Measurements from ENCODE around the gene DIS3L2. TPM values are rescaled to one million over a fixed set of nuclear protein-coding genes. Genes with fewer than 3 reads are reported as not detected.

DIS3L2 gene
- total RNA-seq, 1 experiment from 2014 or later = 32.6 TPM

DNA sequence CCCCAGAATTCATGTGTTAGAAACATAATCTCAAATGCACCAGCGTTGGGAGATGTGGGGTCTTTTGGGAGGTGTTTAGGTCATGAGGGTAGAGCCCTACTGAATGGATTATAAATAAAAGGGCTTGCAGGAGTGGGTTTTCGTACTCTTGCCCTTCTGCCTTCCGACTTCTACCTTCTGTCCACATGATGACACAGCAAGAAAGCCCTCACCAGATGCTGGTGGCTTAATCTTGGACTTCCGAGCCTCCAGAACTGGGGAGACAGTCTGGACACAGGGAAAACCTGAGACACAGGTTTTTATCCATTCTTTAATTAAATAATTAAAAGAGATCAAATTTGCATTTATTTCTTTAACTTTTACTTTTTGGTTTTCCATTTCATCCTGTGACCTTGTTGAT lies 87.8 kb downstream of the DIS3L2 start:
- ChIA-PET POLR2A (interaction anchor here (0.6 kb wide), 1 partner anchor 10 kb away, joined by 3 read pairs; no protein-coding TSS in a partner anchor), CTCF (no interaction called here)
- TF ChIP-seq, protein P1, sequence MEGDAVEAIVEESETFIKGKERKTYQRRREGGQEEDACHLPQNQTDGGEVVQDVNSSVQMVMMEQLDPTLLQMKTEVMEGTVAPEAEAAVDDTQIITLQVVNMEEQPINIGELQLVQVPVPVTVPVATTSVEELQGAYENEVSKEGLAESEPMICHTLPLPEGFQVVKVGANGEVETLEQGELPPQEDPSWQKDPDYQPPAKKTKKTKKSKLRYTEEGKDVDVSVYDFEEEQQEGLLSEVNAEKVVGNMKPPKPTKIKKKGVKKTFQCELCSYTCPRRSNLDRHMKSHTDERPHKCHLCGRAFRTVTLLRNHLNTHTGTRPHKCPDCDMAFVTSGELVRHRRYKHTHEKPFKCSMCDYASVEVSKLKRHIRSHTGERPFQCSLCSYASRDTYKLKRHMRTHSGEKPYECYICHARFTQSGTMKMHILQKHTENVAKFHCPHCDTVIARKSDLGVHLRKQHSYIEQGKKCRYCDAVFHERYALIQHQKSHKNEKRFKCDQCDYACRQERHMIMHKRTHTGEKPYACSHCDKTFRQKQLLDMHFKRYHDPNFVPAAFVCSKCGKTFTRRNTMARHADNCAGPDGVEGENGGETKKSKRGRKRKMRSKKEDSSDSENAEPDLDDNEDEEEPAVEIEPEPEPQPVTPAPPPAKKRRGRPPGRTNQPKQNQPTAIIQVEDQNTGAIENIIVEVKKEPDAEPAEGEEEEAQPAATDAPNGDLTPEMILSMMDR (IDR thresholded peaks at IDR 0.05; ENCODE audit: unreplicated experiment) = no peak
- H3K27ac Mint-ChIP-seq (ENCODE audit: low read depth, unreplicated experiment) = no peak overlapping the region
- H3K27me3 Mint-ChIP-seq (ENCODE audit: insufficient read depth, unreplicated experiment) = no peaks in the 10 kb centered on the region
- H3K36me3 Mint-ChIP-seq (ENCODE audit: insufficient read depth, unreplicated experiment) = peaks cover 12% of the 10 kb centered on the region
- DNase-seq (ENCODE audit: unreplicated experiment) = no peak
- no TSS peak for BruUV-seq (replicated peaks)
- intact Hi-C loops (cut with micrococcal nuclease) = no loop called here
- H3K9me3 Mint-ChIP-seq (ENCODE audit: unreplicated experiment) = no peaks in the 10 kb centered on the region
- peaks cover 1% of the 10 kb centered on the region for H3K4me1 Mint-ChIP-seq (ENCODE audit: insufficient read depth, unreplicated experiment)
- H3K4me3 Mint-ChIP-seq (ENCODE audit: unreplicated experiment) = no peak overlapping the region

DNA sequence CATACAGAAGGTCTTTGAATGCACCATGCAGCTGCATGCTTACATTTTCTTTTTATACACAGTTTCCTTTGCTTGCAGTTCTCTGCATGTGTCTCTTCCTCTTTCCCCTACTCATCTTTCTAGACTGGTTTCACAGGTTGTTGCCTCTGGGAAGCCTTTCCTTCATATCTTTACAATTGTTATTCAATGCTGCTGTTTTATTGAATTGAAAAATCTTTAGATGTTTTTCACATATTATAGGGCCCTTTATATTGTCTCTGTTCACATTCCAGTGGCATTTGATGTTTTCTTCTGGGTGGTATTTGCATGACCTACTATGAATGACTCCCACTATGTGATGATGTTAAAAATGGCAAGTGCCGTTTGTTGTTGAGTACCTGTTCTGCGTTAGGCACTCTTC lies 91.1 kb downstream of the DIS3L2 start:
- H3K4me3 Mint-ChIP-seq (ENCODE audit: unreplicated experiment) = no peak overlapping the region

DNA sequence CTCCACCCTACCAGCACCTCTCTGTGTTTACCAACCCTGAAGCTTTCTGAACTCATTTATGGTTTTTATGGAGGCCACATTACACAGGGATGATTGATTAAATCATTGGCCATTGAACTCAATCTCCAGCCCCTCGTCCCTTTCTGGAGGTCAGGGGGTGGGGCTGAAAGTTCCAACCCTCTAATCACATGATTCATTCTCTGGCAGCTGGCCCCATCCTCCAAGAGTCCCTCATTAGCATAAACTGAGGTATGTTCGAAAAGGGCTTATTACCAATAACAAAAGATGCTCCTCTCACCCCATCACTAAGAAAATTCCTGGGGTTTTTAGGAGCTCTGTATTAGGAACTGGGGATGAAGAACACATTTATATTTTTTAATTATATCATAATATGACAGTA lies 92.3 kb downstream of the DIS3L2 start:
- intact Hi-C loops (cut with micrococcal nuclease) = no loop called here
- H3K4me3 Mint-ChIP-seq (ENCODE audit: unreplicated experiment) = no peak overlapping the region
- no peaks in the 10 kb centered on the region for H3K9me3 Mint-ChIP-seq (ENCODE audit: unreplicated experiment)
- no TSS peak for BruUV-seq (replicated peaks)
- ChIA-PET CTCF (interaction anchor here (0.6 kb wide), 1 partner anchor 23 kb away, joined by 3 read pairs; no protein-coding TSS in a partner anchor), POLR2A (no interaction called here)
- TF ChIP-seq, protein P1 (IDR thresholded peaks at IDR 0.05; ENCODE audit: unreplicated experiment) = no peak
- H3K4me1 Mint-ChIP-seq (ENCODE audit: insufficient read depth, unreplicated experiment) = no peaks in the 10 kb centered on the region
- H3K27ac Mint-ChIP-seq (ENCODE audit: low read depth, unreplicated experiment) = no peak overlapping the region
- DNase-seq (ENCODE audit: unreplicated experiment) = no peak
- peaks cover 7% of the 10 kb centered on the region for H3K36me3 Mint-ChIP-seq (ENCODE audit: insufficient read depth, unreplicated experiment)
- H3K27me3 Mint-ChIP-seq (ENCODE audit: insufficient read depth, unreplicated experiment) = no peaks in the 10 kb centered on the region

More for the DNA sequence above, 91.1 kb downstream of the DIS3L2 start:
- H3K4me1 Mint-ChIP-seq (ENCODE audit: insufficient read depth, unreplicated experiment) = no peaks in the 10 kb centered on the region
- peaks cover 7% of the 10 kb centered on the region for H3K36me3 Mint-ChIP-seq (ENCODE audit: insufficient read depth, unreplicated experiment)
- H3K27me3 Mint-ChIP-seq (ENCODE audit: insufficient read depth, unreplicated experiment) = no peaks in the 10 kb centered on the region
- no peaks in the 10 kb centered on the region for H3K9me3 Mint-ChIP-seq (ENCODE audit: unreplicated experiment)
- no peak overlapping the region for H3K27ac Mint-ChIP-seq (ENCODE audit: low read depth, unreplicated experiment)
- BruUV-seq (replicated peaks) = no TSS peak
- DNase-seq (ENCODE audit: unreplicated experiment) = no peak
- POLR2A ChIA-PET = no interaction called here
- TF ChIP-seq, protein P1 (IDR thresholded peaks at IDR 0.05; ENCODE audit: unreplicated experiment) = no peak
- CTCF ChIA-PET = no interaction called here
- intact Hi-C loops (cut with micrococcal nuclease) = no loop called here

DNA sequence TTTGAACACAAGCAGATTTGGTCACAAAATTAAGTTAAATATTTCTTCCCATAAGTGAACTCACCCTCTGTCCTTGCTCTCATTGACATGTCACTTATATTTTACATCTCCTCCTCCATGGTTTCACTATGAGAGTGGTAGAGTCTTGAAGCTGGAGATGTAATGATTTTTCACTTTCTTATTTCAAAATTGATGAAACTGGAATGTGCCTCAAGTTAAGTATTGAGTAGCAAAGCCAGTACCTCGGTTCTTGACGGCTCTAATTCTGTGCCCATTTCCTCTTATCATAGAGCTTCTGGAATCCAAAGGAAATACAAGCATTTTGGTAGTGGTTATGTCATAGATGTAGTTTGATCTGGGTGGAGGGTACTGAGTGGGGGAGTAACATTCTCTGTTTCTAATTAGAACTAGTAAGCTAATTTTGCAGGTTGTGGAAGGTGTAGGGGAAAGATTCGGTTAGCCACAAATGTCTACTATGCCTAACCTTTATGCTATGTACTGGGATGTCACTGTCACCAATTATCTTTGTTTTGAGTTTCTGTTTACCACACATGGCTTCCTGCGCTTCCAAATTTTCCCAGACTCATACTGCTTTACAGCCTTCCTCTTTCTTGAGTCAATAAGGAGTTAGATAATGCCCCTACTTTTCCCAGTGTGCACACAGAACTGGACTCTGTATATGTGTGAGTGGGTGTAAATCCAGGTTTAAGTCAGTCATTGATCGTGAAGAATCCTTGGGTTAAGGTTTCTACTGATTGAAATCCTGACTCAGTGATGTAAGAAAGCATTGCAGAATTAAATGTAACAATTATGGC lies 96.8 kb downstream of the DIS3L2 start:
- TF ChIP-seq, protein P1 (IDR thresholded peaks at IDR 0.05; ENCODE audit: unreplicated experiment) = no peak
- CTCF ChIA-PET = interaction anchor here (0.6 kb wide), 1 partner anchor 66 kb away, joined by 3 read pairs; no protein-coding TSS in a partner anchor
- no peaks in the 10 kb centered on the region for H3K27me3 Mint-ChIP-seq (ENCODE audit: insufficient read depth, unreplicated experiment)
- BruUV-seq (replicated peaks) = no TSS peak
- POLR2A ChIA-PET = no interaction called here
- H3K27ac Mint-ChIP-seq (ENCODE audit: low read depth, unreplicated experiment) = no peak overlapping the region
- H3K9me3 Mint-ChIP-seq (ENCODE audit: unreplicated experiment) = peaks cover 9% of the 10 kb centered on the region
- no peak overlapping the region for H3K4me3 Mint-ChIP-seq (ENCODE audit: unreplicated experiment)
- no peak for DNase-seq (ENCODE audit: unreplicated experiment)
- H3K36me3 Mint-ChIP-seq (ENCODE audit: insufficient read depth, unreplicated experiment) = no peaks in the 10 kb centered on the region
- H3K4me1 Mint-ChIP-seq (ENCODE audit: insufficient read depth, unreplicated experiment) = peaks cover 7% of the 10 kb centered on the region
- intact Hi-C loops (cut with micrococcal nuclease) = no loop called here
